ENCODE data around the gene PAXX.

Gene PAXX

GRCh38 chr9:136972335-136972734, 19.9 kb upstream of the PAXX start:
- no peak for DNase-seq (ENCODE audit: low spot score)
- no peak for TF ChIP-seq CTCF (IDR thresholded peaks at IDR 0.05; ENCODE audit: extremely low read depth, missing control alignments)

GRCh38 chr9:136972743-136973142, 19.5 kb upstream of the PAXX start:
- DNase-seq (ENCODE audit: low spot score): no peak
- TF ChIP-seq CTCF (IDR thresholded peaks at IDR 0.05; ENCODE audit: extremely low read depth, missing control alignments): no peak

GRCh38 chr9:136973618-136974617, 18.3 kb upstream of the PAXX start:
- DNase-seq (ENCODE audit: low spot score): no peak
- TF ChIP-seq CTCF (IDR thresholded peaks at IDR 0.05; ENCODE audit: extremely low read depth, missing control alignments): no peak

DNA sequence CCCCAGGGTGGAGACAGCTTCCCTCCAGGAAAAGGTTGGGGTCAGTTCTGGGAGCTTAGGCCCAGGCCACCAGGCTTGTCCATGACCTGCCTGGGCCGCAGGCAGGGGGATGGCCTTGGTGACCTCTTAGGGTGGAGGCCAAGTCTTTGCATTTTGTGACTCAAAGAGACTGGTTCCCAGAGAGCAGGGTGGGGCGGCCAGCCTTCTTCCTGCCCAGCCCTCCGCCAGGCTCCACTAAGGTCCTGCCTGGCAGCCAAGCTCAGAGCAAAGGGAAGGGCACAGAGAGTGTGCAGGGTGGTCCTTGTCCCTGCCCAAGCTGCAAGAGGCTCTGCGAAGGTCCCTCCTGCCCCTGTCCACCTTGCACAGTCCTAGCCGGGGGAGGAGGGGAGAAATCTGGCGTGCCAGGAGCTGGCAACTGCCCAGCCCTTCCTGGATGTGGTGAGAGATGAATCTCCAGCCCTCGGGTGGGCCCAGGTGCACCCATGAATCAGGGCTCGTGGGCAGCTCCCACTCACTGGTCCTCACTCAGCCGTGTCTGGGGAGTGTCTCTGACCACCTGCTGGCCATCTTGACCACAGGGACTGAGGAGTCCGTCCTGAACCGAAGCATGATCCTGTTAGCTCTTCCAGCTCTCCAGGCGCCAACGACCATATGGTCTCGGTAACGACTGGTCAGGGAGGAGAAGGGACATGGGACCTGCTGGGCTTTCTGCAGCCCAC, 17.2 kb upstream of the PAXX start:
- no peak for TF ChIP-seq CTCF (IDR thresholded peaks at IDR 0.05; ENCODE audit: extremely low read depth, missing control alignments)
- no peak for DNase-seq (ENCODE audit: low spot score)

GRCh38 chr9:136975644-136976043, 16.6 kb upstream of the PAXX start:
- TF ChIP-seq CTCF (IDR thresholded peaks at IDR 0.05; ENCODE audit: extremely low read depth, missing control alignments): peak; percentile 5
- no peak for DNase-seq (ENCODE audit: low spot score)

- DNase-seq (ENCODE audit: low spot score): no peak
Observed at GRCh38 chr9:136977223-136977622, 15.0 kb upstream of the PAXX start, which contains the start of gene PTGDS. TSS of gene PTGDS (plus strand) at chr9:136977504. CDS start at chr9:136977579, 75 bp downstream.

More at GRCh38 chr9:136977223-136977622, 15.0 kb upstream of the PAXX start, which contains the start of gene PTGDS:
- no peak for TF ChIP-seq CTCF (IDR thresholded peaks at IDR 0.05; ENCODE audit: extremely low read depth, missing control alignments)
